ENCODE data around the gene ATOH8.

The ATOH8 gene

DNA sequence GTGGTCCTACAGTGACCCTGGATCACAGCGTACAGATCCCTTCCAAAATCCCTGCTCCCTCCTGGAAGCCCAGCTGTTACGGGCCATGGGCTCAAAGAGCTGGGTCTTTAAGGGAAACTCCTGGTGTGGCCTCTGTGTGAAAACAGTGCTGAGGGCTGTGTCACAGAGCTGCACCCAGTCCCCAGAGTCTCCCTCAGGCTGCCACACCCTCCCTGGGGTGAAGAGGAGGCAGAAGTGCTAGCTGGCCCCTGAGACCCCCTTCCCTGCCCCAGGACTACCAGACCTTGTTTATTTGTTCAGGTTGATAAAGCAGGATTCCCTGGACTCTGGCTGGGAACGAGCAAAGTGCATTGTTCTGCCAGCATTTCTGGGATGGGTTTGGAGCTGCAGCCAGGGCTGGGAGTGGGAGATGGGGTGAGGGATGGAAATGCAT, 7.7 kb downstream of the ATOH8 start:
- H3K4me1 ChIP-seq (ENCODE audit: control insufficient read depth, insufficient read depth, low read length): peaks cover 42% of the 10 kb centered on the region
- no peak overlapping the region for H3K27ac ChIP-seq (ENCODE audit: insufficient read depth, low read depth, low read length, poor library complexity, severe bottlenecking)
- no peaks in the 10 kb centered on the region for H3K36me3 ChIP-seq (ENCODE audit: control insufficient read depth, insufficient read depth, low read length)
- 60 to 66% methylated on average over 3 of the region's 3 CpGs for WGBS, 2 experiments
- no peak overlapping the region for H3K4me3 ChIP-seq (ENCODE audit: insufficient read depth, low read depth, low read length)
- H3K9me3 ChIP-seq (ENCODE audit: control insufficient read depth, low read length): no peaks in the 10 kb centered on the region
- H3K27me3 ChIP-seq (ENCODE audit: control insufficient read depth, insufficient read depth, low read length, poor library complexity, severe bottlenecking): peaks cover 38% of the 10 kb centered on the region

DNA sequence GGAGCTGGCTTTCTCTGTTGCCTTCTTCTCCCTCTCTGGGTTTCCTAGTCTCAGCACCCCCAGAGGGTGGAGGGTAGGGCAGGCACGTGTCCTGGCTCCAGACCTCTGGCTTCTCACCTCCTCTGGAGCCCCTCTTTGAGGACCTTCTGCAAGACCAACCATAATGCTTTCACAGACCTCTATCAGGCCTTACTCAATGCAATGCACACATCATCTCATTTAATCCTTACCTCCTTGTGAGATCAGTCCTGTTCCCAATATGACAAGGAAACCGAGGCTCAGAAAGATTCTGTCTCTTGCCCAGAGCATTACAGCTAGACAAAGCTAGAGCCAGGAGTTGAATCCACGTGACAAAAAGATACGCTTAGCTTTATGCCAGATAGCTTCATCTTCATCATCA, 8.2 kb downstream of the ATOH8 start:
- H3K4me3 ChIP-seq (ENCODE audit: insufficient read depth, low read depth, low read length): no peak overlapping the region
- WGBS, 2 experiments: 87 to 90% methylated on average over 4 of the region's 4 CpGs
- H3K27me3 ChIP-seq (ENCODE audit: control insufficient read depth, insufficient read depth, low read length, poor library complexity, severe bottlenecking): peaks cover 36% of the 10 kb centered on the region
- no peaks in the 10 kb centered on the region for H3K36me3 ChIP-seq (ENCODE audit: control insufficient read depth, insufficient read depth, low read length)
- H3K9me3 ChIP-seq (ENCODE audit: control insufficient read depth, low read length): no peaks in the 10 kb centered on the region
- H3K4me1 ChIP-seq (ENCODE audit: control insufficient read depth, insufficient read depth, low read length): peaks cover 47% of the 10 kb centered on the region
- no peak overlapping the region for H3K27ac ChIP-seq (ENCODE audit: insufficient read depth, low read depth, low read length, poor library complexity, severe bottlenecking)

DNA sequence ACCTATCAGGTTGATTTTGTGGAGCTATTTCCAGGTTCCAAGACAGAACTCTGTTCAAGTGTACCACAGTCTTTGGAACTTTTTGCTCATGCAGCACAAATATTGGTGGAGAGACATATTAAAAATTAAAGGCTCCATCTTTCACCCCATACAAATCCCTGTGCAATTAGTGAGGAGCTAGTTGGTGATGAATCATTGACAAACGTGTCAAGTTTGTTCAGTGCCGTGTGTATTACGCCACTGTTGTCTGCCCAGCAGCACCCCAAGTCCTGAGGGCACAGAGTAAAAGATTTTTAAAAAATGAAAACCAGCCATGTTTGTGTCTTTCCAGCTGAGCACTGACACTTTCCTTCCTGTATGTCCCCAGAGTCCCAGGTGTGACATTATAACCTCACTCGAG, 9.3 kb downstream of the ATOH8 start:
- Histone ChIP-seq H3K27ac (ENCODE audit: insufficient read depth, low read depth, low read length, poor library complexity, severe bottlenecking) (no peak overlapping the region), H3K9me3 (ENCODE audit: control insufficient read depth, low read length) (no peaks in the 10 kb centered on the region), H3K27me3 (ENCODE audit: control insufficient read depth, insufficient read depth, low read length, poor library complexity, severe bottlenecking) (peaks cover 30% of the 10 kb centered on the region), H3K36me3 (ENCODE audit: control insufficient read depth, insufficient read depth, low read length) (no peaks in the 10 kb centered on the region), H3K4me1 (ENCODE audit: control insufficient read depth, insufficient read depth, low read length) (peaks cover 49% of the 10 kb centered on the region), H3K4me3 (ENCODE audit: insufficient read depth, low read depth, low read length) (no peak overlapping the region)
- 90% methylated on average over 4 of the region's 4 CpGs for WGBS, 2 experiments

DNA sequence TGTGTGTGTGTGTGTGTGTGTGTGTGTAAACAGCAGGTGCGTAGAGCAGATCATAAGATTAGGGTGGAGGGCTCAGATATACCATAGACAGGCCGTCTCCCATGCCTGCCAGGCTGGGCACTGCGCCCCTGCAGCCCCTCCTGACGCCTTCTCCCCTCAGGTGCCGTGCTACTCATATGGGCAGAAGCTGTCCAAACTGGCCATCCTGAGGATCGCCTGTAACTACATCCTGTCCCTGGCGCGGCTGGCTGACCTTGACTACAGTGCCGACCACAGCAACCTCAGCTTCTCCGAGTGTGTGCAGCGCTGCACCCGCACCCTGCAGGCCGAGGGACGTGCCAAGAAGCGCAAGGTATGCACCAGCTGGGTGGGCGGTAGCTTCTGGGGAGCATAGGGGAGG, 10.0 kb downstream of the ATOH8 start:
- Histone ChIP-seq H3K36me3 (ENCODE audit: control insufficient read depth, insufficient read depth, low read length) (no peaks in the 10 kb centered on the region), H3K4me3 (ENCODE audit: insufficient read depth, low read depth, low read length) (no peak overlapping the region), H3K27me3 (ENCODE audit: control insufficient read depth, insufficient read depth, low read length, poor library complexity, severe bottlenecking) (peaks cover 23% of the 10 kb centered on the region), H3K9me3 (ENCODE audit: control insufficient read depth, low read length) (no peaks in the 10 kb centered on the region), H3K27ac (ENCODE audit: insufficient read depth, low read depth, low read length, poor library complexity, severe bottlenecking) (no peak overlapping the region), H3K4me1 (ENCODE audit: control insufficient read depth, insufficient read depth, low read length) (peaks cover 50% of the 10 kb centered on the region)
- 91 to 94% methylated on average over 16 of the region's 16 CpGs for WGBS, 2 experiments

DNA sequence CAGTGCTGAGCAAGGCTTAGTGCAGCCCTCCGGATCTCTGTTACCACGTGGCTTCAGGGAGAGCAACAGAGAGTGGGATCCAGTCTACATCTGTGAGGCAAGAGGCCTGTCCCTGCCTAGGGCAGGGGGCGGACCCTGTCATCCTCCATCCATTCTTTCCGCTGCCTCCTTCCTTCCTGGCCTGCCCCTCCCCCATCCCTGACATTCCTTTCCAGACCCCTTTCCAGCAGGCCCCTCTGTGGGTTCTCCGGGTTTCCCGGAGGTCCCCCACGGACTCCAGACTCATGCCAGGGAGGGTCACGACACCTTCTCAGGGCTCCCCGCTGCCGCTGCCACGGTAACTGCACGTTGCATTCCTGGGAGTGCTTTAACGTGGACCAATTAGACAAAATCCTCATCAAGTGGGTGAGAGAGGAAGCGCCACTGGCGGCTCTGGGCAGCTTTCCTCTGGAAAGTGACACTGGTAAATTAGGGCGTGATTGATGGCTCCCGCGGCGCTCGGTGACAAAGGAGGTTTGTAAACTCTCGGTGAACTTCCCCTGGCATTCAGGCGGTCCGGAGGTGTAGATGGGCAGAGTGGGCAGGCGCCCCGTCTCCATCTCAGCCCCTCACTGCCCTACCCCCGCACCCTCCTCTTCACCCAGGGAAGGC, 11.4 kb downstream of the ATOH8 start:
- H3K9me3 ChIP-seq (ENCODE audit: control insufficient read depth, low read length): no peaks in the 10 kb centered on the region
- peaks cover 22% of the 10 kb centered on the region for H3K27me3 ChIP-seq (ENCODE audit: control insufficient read depth, insufficient read depth, low read length, poor library complexity, severe bottlenecking)
- WGBS, 2 experiments: 2% methylated on average over 25 to 26 of the region's 26 CpGs
- peaks cover 64% of the 10 kb centered on the region for H3K4me1 ChIP-seq (ENCODE audit: control insufficient read depth, insufficient read depth, low read length)
- peak overlapping the region; percentile 97 for H3K27ac ChIP-seq (ENCODE audit: insufficient read depth, low read depth, low read length, poor library complexity, severe bottlenecking)
- H3K4me3 ChIP-seq (ENCODE audit: insufficient read depth, low read depth, low read length): peak overlapping the region; percentile 34
- no peaks in the 10 kb centered on the region for H3K36me3 ChIP-seq (ENCODE audit: control insufficient read depth, insufficient read depth, low read length)

DNA sequence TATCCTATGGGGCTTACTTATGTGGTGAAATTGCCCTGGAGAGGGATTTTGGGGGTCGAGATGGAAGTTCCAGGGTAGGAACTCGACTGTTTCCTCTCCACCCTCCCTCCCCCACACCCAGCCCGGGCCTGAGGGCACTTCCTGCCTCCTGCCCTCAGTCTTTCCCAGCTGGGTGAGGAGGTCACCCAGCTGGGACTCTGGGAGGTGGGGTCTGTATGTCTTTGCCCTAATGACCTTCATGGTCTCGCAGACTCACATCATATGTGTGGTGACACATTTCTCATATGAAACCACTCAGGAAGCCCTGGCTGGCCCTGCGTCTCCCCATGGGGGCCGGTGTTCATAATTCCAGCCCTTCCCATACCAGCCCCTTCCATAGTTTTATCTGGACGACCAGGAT, 12.4 kb downstream of the ATOH8 start:
- no peaks in the 10 kb centered on the region for H3K9me3 ChIP-seq (ENCODE audit: control insufficient read depth, low read length)
- 63% methylated on average over 5 to 7 of the region's 7 CpGs for WGBS, 2 experiments
- no peak overlapping the region for H3K27ac ChIP-seq (ENCODE audit: insufficient read depth, low read depth, low read length, poor library complexity, severe bottlenecking)
- peaks cover 72% of the 10 kb centered on the region for H3K4me1 ChIP-seq (ENCODE audit: control insufficient read depth, insufficient read depth, low read length)
- no peak overlapping the region for H3K4me3 ChIP-seq (ENCODE audit: insufficient read depth, low read depth, low read length)
- peaks cover 22% of the 10 kb centered on the region for H3K27me3 ChIP-seq (ENCODE audit: control insufficient read depth, insufficient read depth, low read length, poor library complexity, severe bottlenecking)
- H3K36me3 ChIP-seq (ENCODE audit: control insufficient read depth, insufficient read depth, low read length): no peaks in the 10 kb centered on the region

DNA sequence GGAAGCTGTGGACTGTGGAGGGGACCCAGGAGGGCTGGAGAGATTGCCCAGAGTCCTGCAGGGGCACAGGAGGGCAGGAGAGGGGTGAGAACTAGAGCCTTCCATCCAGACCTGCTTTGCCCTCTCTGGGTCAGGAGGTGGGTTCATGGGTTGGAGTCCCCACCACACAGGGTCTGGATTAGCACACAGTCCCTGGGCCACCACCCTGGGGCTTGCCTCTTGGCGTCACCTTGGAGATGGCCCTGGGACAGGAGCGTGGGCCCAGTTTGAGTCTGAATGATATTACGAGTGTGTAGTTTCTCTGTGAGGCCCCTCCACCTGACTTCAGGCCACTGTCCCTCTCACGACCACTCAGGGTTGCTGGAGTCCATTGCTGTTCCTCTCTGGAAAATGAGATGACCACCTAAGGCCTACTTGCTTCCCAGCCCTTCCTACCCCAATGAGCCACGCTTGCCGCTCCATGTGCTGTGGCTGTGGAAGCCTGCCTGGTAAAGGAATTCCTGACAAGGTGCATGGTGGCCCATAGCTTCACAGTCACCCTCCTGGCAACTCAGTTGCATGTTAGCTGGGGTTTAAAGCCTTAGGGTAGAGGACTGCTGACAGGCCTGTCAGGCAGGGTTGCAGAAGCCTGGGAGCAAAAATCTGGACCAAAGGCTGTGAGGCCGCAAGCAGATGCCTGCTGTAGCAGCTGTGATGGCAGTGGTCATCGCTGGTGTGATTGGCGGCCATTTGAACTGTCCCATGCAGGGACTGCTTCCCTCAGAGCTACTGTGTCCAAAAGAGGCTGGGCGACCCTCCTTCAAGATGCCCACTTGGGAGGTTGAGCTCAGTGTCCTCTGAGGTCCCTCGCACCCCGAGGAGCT, 14.2 kb downstream of the ATOH8 start:
- Histone ChIP-seq H3K36me3 (ENCODE audit: control insufficient read depth, insufficient read depth, low read length) (no peaks in the 10 kb centered on the region), H3K27me3 (ENCODE audit: control insufficient read depth, insufficient read depth, low read length, poor library complexity, severe bottlenecking) (peaks cover 18% of the 10 kb centered on the region), H3K27ac (ENCODE audit: insufficient read depth, low read depth, low read length, poor library complexity, severe bottlenecking) (no peak overlapping the region), H3K4me1 (ENCODE audit: control insufficient read depth, insufficient read depth, low read length) (peaks cover 81% of the 10 kb centered on the region), H3K4me3 (ENCODE audit: insufficient read depth, low read depth, low read length) (no peak overlapping the region), H3K9me3 (ENCODE audit: control insufficient read depth, low read length) (no peaks in the 10 kb centered on the region)
- WGBS, 2 experiments: 87% methylated on average over 12 of the region's 12 CpGs

DNA sequence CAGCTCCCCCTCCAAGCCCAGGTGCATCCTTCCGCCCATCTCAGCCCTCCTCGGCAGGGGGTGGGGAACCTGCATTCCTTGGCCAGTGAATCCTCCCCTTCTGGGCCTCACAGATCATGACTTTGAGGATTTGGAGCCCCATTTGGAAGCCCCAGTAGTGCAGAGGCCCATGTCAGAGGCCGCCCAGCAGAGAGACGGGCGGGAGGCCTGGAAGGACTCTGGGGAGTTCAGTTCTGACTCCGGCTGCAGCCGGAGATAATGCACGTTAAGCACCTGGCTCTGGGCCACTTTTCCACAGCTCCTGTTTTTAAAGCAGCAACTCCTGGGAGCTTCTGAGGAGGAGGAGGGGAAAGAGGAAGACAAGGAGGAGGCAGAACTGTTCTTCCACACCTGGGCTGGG, 14.9 kb downstream of the ATOH8 start:
- H3K9me3 ChIP-seq (ENCODE audit: control insufficient read depth, low read length): no peaks in the 10 kb centered on the region
- no peak overlapping the region for H3K4me3 ChIP-seq (ENCODE audit: insufficient read depth, low read depth, low read length)
- H3K27ac ChIP-seq (ENCODE audit: insufficient read depth, low read depth, low read length, poor library complexity, severe bottlenecking): no peak overlapping the region
- WGBS, 2 experiments: 65 to 70% methylated on average over 8 of the region's 8 CpGs
- peaks cover 84% of the 10 kb centered on the region for H3K4me1 ChIP-seq (ENCODE audit: control insufficient read depth, insufficient read depth, low read length)
- peaks cover 12% of the 10 kb centered on the region for H3K27me3 ChIP-seq (ENCODE audit: control insufficient read depth, insufficient read depth, low read length, poor library complexity, severe bottlenecking)
- H3K36me3 ChIP-seq (ENCODE audit: control insufficient read depth, insufficient read depth, low read length): no peaks in the 10 kb centered on the region

DNA sequence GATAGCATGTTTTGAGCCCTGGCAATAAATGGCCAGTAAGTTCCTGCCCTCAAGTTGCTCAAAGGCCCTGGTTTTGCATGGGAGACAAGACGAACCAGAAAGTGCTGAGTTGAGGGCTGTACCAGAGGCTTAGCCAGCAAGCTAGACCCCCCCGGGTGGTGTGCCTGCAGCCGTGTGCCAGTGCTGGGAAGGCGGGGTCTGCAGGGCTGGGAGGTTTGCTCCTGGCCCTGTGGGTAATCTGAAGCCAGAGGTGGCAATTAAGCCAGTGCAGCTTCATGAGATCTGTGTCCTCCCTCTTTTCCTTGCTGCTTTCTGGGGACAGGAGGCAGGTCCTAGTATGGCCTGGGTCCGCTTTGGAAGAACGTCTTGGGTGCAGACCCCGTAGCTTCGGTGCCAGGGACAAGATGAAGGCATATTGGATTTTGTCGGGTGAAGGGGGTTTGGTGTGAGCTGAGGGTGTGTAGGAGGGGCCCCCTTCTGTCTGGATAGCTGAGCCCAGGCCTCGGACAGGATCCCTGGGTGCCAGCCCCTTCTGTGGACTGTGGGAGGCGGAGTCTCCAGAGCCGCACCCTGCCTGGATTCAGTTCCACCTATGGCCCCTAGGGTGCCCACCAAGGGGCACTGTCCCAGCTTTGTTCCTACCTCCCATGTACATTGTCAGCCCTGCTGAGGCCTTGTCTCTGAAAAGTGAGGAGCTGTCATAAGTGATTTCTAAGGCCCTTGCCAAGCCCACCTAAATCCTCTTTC, 15.6 kb downstream of the ATOH8 start:
- Histone ChIP-seq H3K4me1 (ENCODE audit: control insufficient read depth, insufficient read depth, low read length) (peaks cover 80% of the 10 kb centered on the region), H3K36me3 (ENCODE audit: control insufficient read depth, insufficient read depth, low read length) (no peaks in the 10 kb centered on the region), H3K27ac (ENCODE audit: insufficient read depth, low read depth, low read length, poor library complexity, severe bottlenecking) (no peak overlapping the region), H3K27me3 (ENCODE audit: control insufficient read depth, insufficient read depth, low read length, poor library complexity, severe bottlenecking) (peaks cover 6% of the 10 kb centered on the region), H3K4me3 (ENCODE audit: insufficient read depth, low read depth, low read length) (no peak overlapping the region), H3K9me3 (ENCODE audit: control insufficient read depth, low read length) (no peaks in the 10 kb centered on the region)
- WGBS, 2 experiments: 67 to 71% methylated on average over 12 of the region's 12 CpGs

DNA sequence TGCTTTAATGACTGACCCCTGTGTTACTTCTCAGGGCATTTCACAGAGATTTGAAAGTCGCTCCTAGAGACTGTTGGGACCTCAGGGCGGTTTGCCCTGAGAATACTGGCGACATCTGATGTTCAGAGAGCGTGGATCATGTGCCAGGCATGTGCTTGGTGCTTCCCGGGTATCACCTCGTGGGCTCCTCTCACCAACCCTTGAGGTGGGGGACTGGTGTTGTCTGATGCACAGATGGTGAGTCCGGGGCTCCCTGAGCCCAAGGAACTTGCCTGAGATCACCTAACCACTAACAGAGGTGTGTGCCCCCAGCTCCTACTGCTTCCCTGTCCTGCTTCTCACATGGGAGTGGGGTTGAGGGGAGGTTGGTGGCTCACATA, 16.2 kb downstream of the ATOH8 start:
- 93 to 95% methylated on average over 7 of the region's 7 CpGs for WGBS, 2 experiments
- no peak overlapping the region for H3K27ac ChIP-seq (ENCODE audit: insufficient read depth, low read depth, low read length, poor library complexity, severe bottlenecking)
- peaks cover 74% of the 10 kb centered on the region for H3K4me1 ChIP-seq (ENCODE audit: control insufficient read depth, insufficient read depth, low read length)
- H3K36me3 ChIP-seq (ENCODE audit: control insufficient read depth, insufficient read depth, low read length): no peaks in the 10 kb centered on the region
- no peaks in the 10 kb centered on the region for H3K9me3 ChIP-seq (ENCODE audit: control insufficient read depth, low read length)
- H3K4me3 ChIP-seq (ENCODE audit: insufficient read depth, low read depth, low read length): no peak overlapping the region
- peaks cover 6% of the 10 kb centered on the region for H3K27me3 ChIP-seq (ENCODE audit: control insufficient read depth, insufficient read depth, low read length, poor library complexity, severe bottlenecking)

Data from ectodermal cell (in vitro differentiated cells).